HEK293T (cell line): ENCODE data around the gene BCL2L1.

Experiments used
- FOXA1 ChIP-seq: fragments of 450-650 bp; IDR thresholded peaks from 2 replicates; pipeline ENCODE4 v1.6.1; 2016; ENCODE audit warnings: mild to moderate bottlenecking
- LEF1 ChIP-seq: fragments of 450-650 bp; IDR thresholded peaks from 2 replicates; pipeline ENCODE4 v1.6.1; 2017; ENCODE audit warnings: mild to moderate bottlenecking, borderline replicate concordance
- ZNF384 ChIP-seq: fragments of 450-650 bp; IDR thresholded peaks from 2 replicates; pipeline ENCODE4 v1.6.1; 2016

- no peak for TF ChIP-seq ZNF384
- TF ChIP-seq LEF1 = no peak
- TF ChIP-seq FOXA1 = no peak
Measured at GRCh38 chr20:31764641-31765305, 42.1 kb upstream of the BCL2L1 start.
